IPS DF 19.7 (cell line): ENCODE measurements around the gene EIF6.

Source experiments
- DNase-seq: peaks from one replicate; pipeline ENCODE4 v3.0.0-alpha.2; 2013; ENCODE audit warnings: low read depth, low spot score

EIF6 gene

GRCh38 chr20:35293303-35294292, 9.0 kb upstream of the EIF6 start:
- no peak for DNase-seq

GRCh38 chr20:35292504-35293285, 8.1 kb upstream of the EIF6 start:
- no peak for DNase-seq

- DNase-seq, result no peak
These were observed 7.3 kb upstream of the EIF6 start, which contains the start of gene FAM83C for GRCh38 chr20:35291654-35292503. Gene FAM83C (minus strand): TSS chr20:35292425. CDS start chr20:35292304, 121 bp downstream.

GRCh38 chr20:35290887-35291417, 6.4 kb upstream of the EIF6 start:
- no peak for DNase-seq

GRCh38 chr20:35290186-35290886, 5.8 kb upstream of the EIF6 start:
- DNase-seq, result no peak

GRCh38 chr20:35288325-35289060, 3.9 kb upstream of the EIF6 start:
- DNase-seq, result no peak

GRCh38 chr20:35287509-35288324, 3.1 kb upstream of the EIF6 start:
- no peak for DNase-seq

GRCh38 chr20:35286899-35287508, 2.4 kb upstream of the EIF6 start:
- no peak for DNase-seq

GRCh38 chr20:35286077-35286898, 1.7 kb upstream of the EIF6 start:
- no peak for DNase-seq

GRCh38 chr20:35285806-35286076, 1.2 kb upstream of the EIF6 start:
- no peak for DNase-seq

- DNase-seq, result no peak
These were observed 627 bp upstream of the EIF6 start for GRCh38 chr20:35284992-35285805.

- no peak for DNase-seq
These were observed 918 bp downstream of the EIF6 start for GRCh38 chr20:35283441-35284266.

- no peak for DNase-seq
These were observed 3.0 kb downstream of the EIF6 start for GRCh38 chr20:35281506-35282101.

- no peak for DNase-seq
These were observed 4.0 kb downstream of the EIF6 start for GRCh38 chr20:35280523-35280922.

GRCh38 chr20:35279533-35280174, 4.9 kb downstream of the EIF6 start:
- DNase-seq, result no peak
